B cell (primary cell): ENCODE data around the gene CKAP2. TPM values are rescaled to one million over a fixed set of nuclear protein-coding genes. Genes with fewer than 3 reads are reported as not detected.
"Not testable (repeated sequence)": the region's sequence is repeated elsewhere in the genome, so short reads cannot be mapped to it uniquely, and the experiment has no call there.

ENCODE experiments used
- ATAC-seq: fragments of 200-7000 bp; cut with Tn5 transposase; one replicate; pipeline ENCODE4 v1.10.0; 2021; ENCODE audit warnings: low read depth, mild to moderate bottlenecking, moderate number of reproducible peaks, moderate library complexity
- CTCF ChIA-PET: fragments of 350-600 bp; sonication (Branson Sonifier 250); formaldehyde crosslinking; loops from one replicate; lab custom pipeline; 2021; ENCODE audit warnings: antibody characterized with exemption, inconsistent platforms; lab: Charles Lee
- POLR2A ChIA-PET: fragments of 350-600 bp; sonication (Branson Sonifier 250); formaldehyde crosslinking; loops from one replicate; lab custom pipeline; 2021; ENCODE audit warnings: antibody characterized with exemption; lab: Charles Lee
- DNase-seq: peaks from one replicate; pipeline ENCODE4 v3.0.0; 2013
- H2AFZ ChIP-seq: 2 replicates; pipeline ENCODE4 v1.6.1; 2012; ENCODE audit warnings: mild to moderate bottlenecking, low read depth, low read length; ENCODE audit not compliant: insufficient read depth, poor library complexity, severe bottlenecking
- H3K27ac ChIP-seq, 2 donors: 1 replicate in 1 of 2; 2 replicates in 1 of 2; pipeline ENCODE4 v1.5.1; 2012 to 2013; ENCODE audit warnings: low read length in 2 of 2, mild to moderate bottlenecking in 2 of 2, moderate library complexity in 1 of 2
- H3K27me3 ChIP-seq, 4 experiments: fragments of 200-600 bp in 1 of 4; sonication (generic) in 1 of 4; replicated peaks in 1 of 4; 1 replicate in 2 of 4; 2 replicates in 2 of 4; pipeline versions ENCODE4 v1.6.1 to v1.7.0; 2013 to 2016; ENCODE audit warnings: low read length in 3 of 4, mild to moderate bottlenecking in 2 of 4, mixed read lengths in 1 of 4, moderate library complexity in 1 of 4; ENCODE audit not compliant: insufficient read depth in 4 of 4, control insufficient read depth in 3 of 4; ENCODE audit errors: control extremely low read depth in 1 of 4
- H3K36me3 ChIP-seq, 2 experiments: replicated peaks in 1 of 2; 1 replicate in 1 of 2; 2 replicates in 1 of 2; pipeline versions ENCODE4 v1.6.1 to v1.7.1; 2013; ENCODE audit warnings: low read length in 1 of 2; ENCODE audit not compliant: insufficient read depth in 2 of 2, control insufficient read depth in 1 of 2; ENCODE audit errors: control extremely low read depth in 1 of 2, extremely low read depth in 1 of 2
- H3K4me1 ChIP-seq, 2 donors: fragments of 200-600 bp in 1 of 2; sonication (generic) in 1 of 2; 1 replicate in 1 of 2; 2 replicates in 1 of 2; pipeline versions ENCODE4 v1.5.1 to v1.6.1; 2013 to 2017; ENCODE audit warnings: low read length in 2 of 2; ENCODE audit not compliant: control insufficient read depth in 2 of 2, insufficient read depth in 2 of 2
- H3K4me2 ChIP-seq: replicated peaks from 2 replicates; pipeline ENCODE3; 2012; ENCODE audit warnings: mild to moderate bottlenecking, low read depth, low read length; ENCODE audit not compliant: poor library complexity, severe bottlenecking
- H3K4me3 ChIP-seq, 5 experiments: fragments of 200-600 bp in 1 of 5; sonication (generic) in 1 of 5; 1 replicate in 3 of 5; 2 replicates in 2 of 5; pipeline versions ENCODE4 v1.5.1 to v1.7.0; 2011 to 2016; ENCODE audit warnings: low read length in 4 of 5, mild to moderate bottlenecking in 4 of 5, low read depth in 2 of 5, control low read depth in 1 of 5, moderate library complexity in 1 of 5; ENCODE audit not compliant: insufficient read depth in 1 of 5; ENCODE audit errors: control extremely low read depth in 1 of 5, extremely low read depth in 1 of 5
- H3K79me2 ChIP-seq: fragments of 200-600 bp; sonication (generic); one replicate; pipeline ENCODE4 v1.6.0; 2016; ENCODE audit warnings: low read length; ENCODE audit not compliant: control insufficient read depth, insufficient read depth
- H3K9ac ChIP-seq: fragments of 200-600 bp; sonication (generic); 2 replicates; pipeline ENCODE4 v1.6.1; 2017; ENCODE audit warnings: mild to moderate bottlenecking, low read length, moderate library complexity
- H3K9me3 ChIP-seq, 3 donors: one replicate each; pipeline versions ENCODE4 v1.6.1 to v1.7.1; 2013; ENCODE audit warnings: low read length in 2 of 3; ENCODE audit not compliant: control insufficient read depth in 2 of 3, insufficient read depth in 1 of 3; ENCODE audit errors: control extremely low read depth in 1 of 3
- H4K20me1 ChIP-seq: 2 replicates; pipeline ENCODE4 v1.6.0; 2012; ENCODE audit warnings: mild to moderate bottlenecking, low read length; ENCODE audit not compliant: insufficient read depth, control insufficient read depth, poor library complexity, severe bottlenecking
- H3K27ac Mint-ChIP-seq: one replicate; pipeline ENCODE4 v1.8.0; 2021; ENCODE audit warnings: mixed read lengths
- H3K27me3 Mint-ChIP-seq: one replicate; pipeline ENCODE4 v1.8.0; 2021; ENCODE audit warnings: mixed read lengths
- H3K4me1 Mint-ChIP-seq: one replicate; pipeline ENCODE4 v1.8.0; 2021; ENCODE audit warnings: mixed read lengths
- H3K4me3 Mint-ChIP-seq: one replicate; pipeline ENCODE4 v1.8.0; 2021; ENCODE audit warnings: mixed read lengths
- H3K9me3 Mint-ChIP-seq: one replicate; pipeline ENCODE4 v1.8.0; 2022; ENCODE audit warnings: mixed read lengths; ENCODE audit not compliant: insufficient read depth
- WGBS: methylation state at CpG from one replicate; pipeline ENCODE4 v1.1.5; 2013; ENCODE audit warnings: missing lambda C conversion rate; ENCODE audit not compliant: insufficient coverage; 5-methylcytosine and 5-hydroxymethylcytosine counted together
- intact Hi-C: fragments of 100-400 bp; cut with micrococcal nuclease; formaldehyde crosslinking; loops from one replicate; pipeline ENCODE4 v1.10.0; 2022
- polyA plus RNA-seq: library from polyadenylated mRNA; depleted of rRNA; stranded (reverse); fragments of >200 nt; gene quantifications from 2 replicates; pipeline ENCODE4 v1.2.3, GENCODE V29; 2012
- total RNA-seq, 2 donors: library from RNA; stranded (reverse); fragments of 120-200 nt in 1 of 2; gene quantifications; 1 replicate in 1 of 2; 2 replicates in 1 of 2; pipeline versions ENCODE4 v1.2.3 to v1.2.4, GENCODE V29; 2013 to 2022

Gene CKAP2
- total and polyA plus RNA-seq, 2 donors (not counting 1 experiment from before 2014, with no cell fraction given), result 5.4 to 22.1 TPM

DNA sequence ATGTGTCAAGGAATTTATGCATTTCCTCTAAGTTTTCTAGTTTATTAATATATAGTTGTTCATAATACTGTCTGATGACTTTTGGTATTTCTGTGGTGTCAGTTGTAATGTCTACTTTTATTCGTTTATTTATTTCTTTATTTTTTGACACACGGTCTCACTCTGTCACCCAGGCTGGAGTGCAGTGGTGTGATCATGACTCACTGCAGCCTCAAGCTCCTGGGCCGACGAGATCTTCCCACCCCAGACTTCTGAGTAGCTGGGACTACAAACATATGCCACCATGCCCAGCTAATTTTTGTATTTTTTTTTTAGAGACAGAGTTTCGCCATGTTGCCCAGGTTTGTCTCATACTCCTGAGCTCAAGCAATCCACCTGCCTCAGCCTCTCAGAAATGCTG lies 39.0 kb downstream of the CKAP2 start:
- POLR2A ChIA-PET, H3K9me3 ChIP-seq, H3K4me1 ChIP-seq, H3K27ac ChIP-seq, H3K27ac Mint-ChIP-seq, H3K79me2 ChIP-seq, H3K27me3 ChIP-seq, H3K4me3 ChIP-seq, H3K4me3 Mint-ChIP-seq, H4K20me1 ChIP-seq, H3K9me3 Mint-ChIP-seq, H3K4me2 ChIP-seq, H3K9ac ChIP-seq, intact Hi-C loops, DNase-seq, ATAC-seq, H3K4me1 Mint-ChIP-seq, H2AFZ ChIP-seq, H3K27me3 Mint-ChIP-seq, CTCF ChIA-PET, H3K36me3 ChIP-seq: not testable (repeated sequence)
- no CpG with 5 or more reads among the region's 5 CpGs for WGBS

DNA sequence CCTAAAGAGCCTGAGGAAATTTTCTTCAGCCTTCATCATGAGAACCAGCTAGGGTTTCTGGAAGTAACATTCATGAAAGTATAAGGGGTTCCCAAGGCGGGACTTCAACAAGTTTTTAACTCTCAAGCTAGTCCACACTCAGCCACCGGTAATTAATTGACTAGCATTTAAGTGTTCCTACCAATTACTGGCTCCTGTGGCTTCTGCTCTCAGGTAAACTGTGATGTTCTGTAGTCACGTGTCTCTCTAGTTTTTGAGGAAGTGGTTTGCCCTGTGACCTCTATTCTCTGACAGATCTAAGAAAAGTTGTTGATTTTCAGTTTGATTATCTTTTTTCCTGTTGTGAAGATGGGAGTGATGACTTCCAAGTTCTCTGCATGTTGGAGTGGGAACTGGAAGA lies 42.7 kb downstream of the CKAP2 start:
- DNase-seq, intact Hi-C loops, POLR2A ChIA-PET, H3K4me2 ChIP-seq, H3K27me3 ChIP-seq, H4K20me1 ChIP-seq, H3K4me3 ChIP-seq, H3K4me1 Mint-ChIP-seq, ATAC-seq, H3K36me3 ChIP-seq, H3K9me3 Mint-ChIP-seq, H3K27me3 Mint-ChIP-seq, H3K4me1 ChIP-seq, H3K27ac ChIP-seq, H3K9me3 ChIP-seq, CTCF ChIA-PET, H3K27ac Mint-ChIP-seq, H3K79me2 ChIP-seq, H3K9ac ChIP-seq, H2AFZ ChIP-seq: not testable (repeated sequence)
- peak overlapping the region; percentile 26 for H3K4me3 Mint-ChIP-seq
- no CpG with 5 or more reads among the region's 3 CpGs for WGBS

GRCh38 chr13:52502277-52502676 lies 47.0 kb downstream of the CKAP2 start:
- ATAC-seq, H3K4me1 ChIP-seq, H3K4me1 Mint-ChIP-seq, H3K36me3 ChIP-seq, H2AFZ ChIP-seq, H4K20me1 ChIP-seq, H3K79me2 ChIP-seq, H3K9me3 ChIP-seq, H3K9ac ChIP-seq, DNase-seq, H3K4me3 ChIP-seq, H3K27me3 ChIP-seq, H3K4me2 ChIP-seq, intact Hi-C loops, H3K27ac Mint-ChIP-seq, POLR2A ChIA-PET, H3K9me3 Mint-ChIP-seq, H3K27ac ChIP-seq, CTCF ChIA-PET, H3K27me3 Mint-ChIP-seq, H3K4me3 Mint-ChIP-seq: not testable (repeated sequence)
- 94% methylated on average over 5 of the region's 7 CpGs for WGBS

- H2AFZ ChIP-seq, H3K27ac ChIP-seq, H3K4me3 ChIP-seq, H3K27me3 ChIP-seq, H3K9ac ChIP-seq, H3K9me3 Mint-ChIP-seq, H3K4me3 Mint-ChIP-seq, H4K20me1 ChIP-seq, H3K79me2 ChIP-seq, intact Hi-C loops, H3K27ac Mint-ChIP-seq, DNase-seq, H3K4me1 ChIP-seq, ATAC-seq, H3K4me2 ChIP-seq, H3K36me3 ChIP-seq, CTCF ChIA-PET, H3K4me1 Mint-ChIP-seq, POLR2A ChIA-PET, H3K27me3 Mint-ChIP-seq: not testable (repeated sequence)
- H3K9me3 ChIP-seq, result peaks cover 0 to 11% (median 0%) of the 10 kb centered on the region in 3 donors
- WGBS, result no CpG with 5 or more reads among the region's 1 CpG
These were observed 50.6 kb downstream of the CKAP2 start for GRCh38 chr13:52505843-52506242.
